GM12873 (cell line): ENCODE data around the gene GLIPR1L1.

Experiments used
- TF ChIP-seq, protein P1 (sequence below): IDR thresholded peaks from 2 replicates; pipeline ENCODE4 v1.5.1; 2012; ENCODE audit warnings: low read depth, mild to moderate bottlenecking, moderate library complexity, low read length, control low read depth; ENCODE audit not compliant: insufficient read depth; ENCODE audit errors: missing control alignments

The GLIPR1L1 gene

DNA sequence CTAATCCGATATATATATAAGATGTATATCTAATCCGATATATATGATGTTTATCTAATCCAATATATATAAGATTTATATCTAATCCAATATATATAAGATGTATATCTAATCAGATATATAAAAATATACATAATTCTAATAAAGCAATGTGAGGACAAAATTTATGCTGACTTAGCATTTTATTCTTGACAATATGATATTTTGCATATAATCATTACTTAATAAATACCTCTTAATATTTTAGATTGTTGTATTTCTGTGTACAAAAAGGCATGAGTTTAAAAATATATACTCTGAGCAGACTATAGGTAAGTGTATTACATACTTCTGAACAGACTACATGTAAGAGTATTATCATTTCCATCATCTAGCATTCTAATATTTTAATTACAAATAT is 75.4 kb downstream of the GLIPR1L1 start:
- TF ChIP-seq, protein P1, sequence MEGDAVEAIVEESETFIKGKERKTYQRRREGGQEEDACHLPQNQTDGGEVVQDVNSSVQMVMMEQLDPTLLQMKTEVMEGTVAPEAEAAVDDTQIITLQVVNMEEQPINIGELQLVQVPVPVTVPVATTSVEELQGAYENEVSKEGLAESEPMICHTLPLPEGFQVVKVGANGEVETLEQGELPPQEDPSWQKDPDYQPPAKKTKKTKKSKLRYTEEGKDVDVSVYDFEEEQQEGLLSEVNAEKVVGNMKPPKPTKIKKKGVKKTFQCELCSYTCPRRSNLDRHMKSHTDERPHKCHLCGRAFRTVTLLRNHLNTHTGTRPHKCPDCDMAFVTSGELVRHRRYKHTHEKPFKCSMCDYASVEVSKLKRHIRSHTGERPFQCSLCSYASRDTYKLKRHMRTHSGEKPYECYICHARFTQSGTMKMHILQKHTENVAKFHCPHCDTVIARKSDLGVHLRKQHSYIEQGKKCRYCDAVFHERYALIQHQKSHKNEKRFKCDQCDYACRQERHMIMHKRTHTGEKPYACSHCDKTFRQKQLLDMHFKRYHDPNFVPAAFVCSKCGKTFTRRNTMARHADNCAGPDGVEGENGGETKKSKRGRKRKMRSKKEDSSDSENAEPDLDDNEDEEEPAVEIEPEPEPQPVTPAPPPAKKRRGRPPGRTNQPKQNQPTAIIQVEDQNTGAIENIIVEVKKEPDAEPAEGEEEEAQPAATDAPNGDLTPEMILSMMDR: no peak

DNA sequence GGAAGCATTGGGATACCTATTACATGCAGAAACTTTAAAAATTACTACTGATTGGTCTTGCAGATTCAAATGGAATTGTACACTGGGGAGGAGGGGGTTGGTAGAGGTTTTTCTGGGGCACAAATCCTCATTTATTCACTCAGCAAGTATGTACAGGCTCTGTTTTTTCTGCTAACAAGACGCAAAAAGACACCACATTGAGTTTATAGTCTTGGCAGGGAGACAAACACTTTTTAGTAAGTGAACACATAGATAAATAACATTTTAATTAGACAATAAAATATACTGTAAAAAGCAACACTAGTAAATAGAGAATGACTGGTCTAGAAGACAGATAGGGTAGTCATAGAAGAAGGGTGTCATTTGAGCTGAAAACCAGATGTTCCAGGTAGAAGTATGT is 80.2 kb downstream of the GLIPR1L1 start:
- TF ChIP-seq, protein P1: no peak

DNA sequence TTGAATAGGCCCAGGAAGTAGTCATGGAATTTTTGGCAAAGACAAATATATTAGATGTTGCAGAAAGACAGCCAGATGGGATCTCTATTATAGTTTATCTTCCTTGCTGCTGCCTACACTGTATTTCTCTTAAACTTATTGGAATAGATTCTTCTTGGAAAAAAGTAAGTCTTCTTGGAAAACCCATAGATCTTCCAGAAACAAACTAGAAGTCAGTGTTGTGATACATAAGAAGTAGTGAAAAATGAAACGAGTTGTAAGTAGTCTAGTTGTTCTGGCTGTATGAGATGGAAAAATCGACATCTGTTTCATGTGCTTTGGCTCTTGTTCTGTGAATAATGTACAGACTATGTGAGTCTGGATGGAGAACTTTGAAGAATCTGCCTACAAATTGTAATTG is 85.4 kb downstream of the GLIPR1L1 start:
- TF ChIP-seq, protein P1: no peak
